ENCODE results near the gene IL13.

DNA sequence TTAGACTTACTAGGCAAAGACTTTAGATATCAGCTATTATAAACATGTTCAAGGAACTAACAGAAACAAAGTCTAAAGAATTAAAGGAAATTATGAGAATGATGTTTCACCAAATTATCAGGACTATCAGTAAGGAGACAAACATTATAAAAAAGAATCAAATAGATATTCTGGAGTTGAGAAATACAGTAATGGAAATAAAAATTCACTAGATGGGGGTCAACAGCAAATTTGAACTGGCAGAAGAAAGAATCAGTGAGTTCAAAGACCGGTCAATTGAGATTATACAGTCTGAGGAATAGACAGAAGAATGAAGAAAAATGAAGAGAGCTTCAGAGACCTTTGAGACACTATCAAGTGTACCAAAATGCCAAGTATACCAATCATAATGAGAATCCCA is 9.6 kb upstream of the IL13 start:
- TF ChIP-seq SUZ12 (IDR thresholded peaks at IDR 0.05; ENCODE audit: extremely low read depth, insufficient read depth, insufficient read length) (no peak), ZNF274 (IDR thresholded peaks at IDR 0.05; ENCODE audit: low read depth, low read length) (no peak)
